ENCODE measurements around the gene ELMO1.
A peak's percentile ranks its signal among the peaks of the same experiment; 100 is the strongest.

The ELMO1 gene

GRCh38 chr7:37032258-37032601, 416.4 kb downstream of the ELMO1 start:
- DNase-seq (no peak), ATAC-seq (ENCODE audit: insufficient read depth, low read depth) (no peak)
- Histone ChIP-seq H3K4me3 (ENCODE audit: low read depth in 1 of 2, low read length in 2 of 2) (no peak overlapping the region), H3K36me3 (ENCODE audit: insufficient read depth, low read length) (peaks cover 15% of the 10 kb centered on the region; the same call in 1 of the 2 replicates), H3K9ac (ENCODE audit: low read depth, low read length) (no peak overlapping the region), H3K4me2 (ENCODE audit: insufficient read depth, low read length) (no peak overlapping the region), H3K27me3 (ENCODE audit: insufficient read depth, low read length, poor library complexity) (no peaks in the 10 kb centered on the region), H3K4me1 (ENCODE audit: insufficient read depth, low read length) (no peaks in the 10 kb centered on the region), H3K9me3 (ENCODE audit: insufficient read depth, low read length, severe bottlenecking) (no peaks in the 10 kb centered on the region), H3K27ac (ENCODE audit: low read length) (no peak overlapping the region), H3K79me2 (ENCODE audit: insufficient read depth, low read length) (no peaks in the 10 kb centered on the region), H4K20me1 (ENCODE audit: insufficient read depth, low read length) (no peaks in the 10 kb centered on the region), H2AFZ (ENCODE audit: low read depth, low read length) (no peak overlapping the region)
- TF ChIP-seq CTCF (IDR thresholded peaks at IDR 0.05; ENCODE audit: borderline replicate concordance, extremely low read depth, low read length, poor library complexity, severe bottlenecking) (no peak), EZH2 (IDR thresholded peaks at IDR 0.05; ENCODE audit: borderline replicate concordance, low read depth, low read length, severe bottlenecking) (no peak)

GRCh38 chr7:37031571-37032257, 416.9 kb downstream of the ELMO1 start:
- Histone ChIP-seq H3K9ac (ENCODE audit: low read depth, low read length) (no peak overlapping the region), H4K20me1 (ENCODE audit: insufficient read depth, low read length) (no peaks in the 10 kb centered on the region), H3K27me3 (ENCODE audit: insufficient read depth, low read length, poor library complexity) (no peaks in the 10 kb centered on the region), H3K79me2 (ENCODE audit: insufficient read depth, low read length) (no peaks in the 10 kb centered on the region), H3K4me1 (ENCODE audit: insufficient read depth, low read length) (no peaks in the 10 kb centered on the region), H3K4me2 (ENCODE audit: insufficient read depth, low read length) (no peak overlapping the region), H3K9me3 (ENCODE audit: insufficient read depth, low read length, severe bottlenecking) (no peaks in the 10 kb centered on the region), H3K36me3 (ENCODE audit: insufficient read depth, low read length) (peaks cover 15% of the 10 kb centered on the region; the same call in 1 of the 2 replicates), H3K4me3 (ENCODE audit: low read depth in 1 of 2, low read length in 2 of 2) (no peak overlapping the region), H2AFZ (ENCODE audit: low read depth, low read length) (no peak overlapping the region), H3K27ac (ENCODE audit: low read length) (no peak overlapping the region)
- no peak; the same call in 2 of the 3 replicates for ATAC-seq (ENCODE audit: insufficient read depth, low read depth)
- no peak for DNase-seq
- TF ChIP-seq CTCF (IDR thresholded peaks at IDR 0.05; ENCODE audit: borderline replicate concordance, extremely low read depth, low read length, poor library complexity, severe bottlenecking) (no peak), EZH2 (IDR thresholded peaks at IDR 0.05; ENCODE audit: borderline replicate concordance, low read depth, low read length, severe bottlenecking) (no peak)

GRCh38 chr7:37028909-37029440, 419.7 kb downstream of the ELMO1 start:
- no peaks in the 10 kb centered on the region for H3K27me3 ChIP-seq (ENCODE audit: insufficient read depth, low read length, poor library complexity)
- no peaks in the 10 kb centered on the region for H3K9me3 ChIP-seq (ENCODE audit: insufficient read depth, low read length, severe bottlenecking)
- TF ChIP-seq EZH2 (IDR thresholded peaks at IDR 0.05; ENCODE audit: borderline replicate concordance, low read depth, low read length, severe bottlenecking) (no peak), CTCF (IDR thresholded peaks at IDR 0.05; ENCODE audit: borderline replicate concordance, extremely low read depth, low read length, poor library complexity, severe bottlenecking) (no peak)
- H3K4me2 ChIP-seq (ENCODE audit: insufficient read depth, low read length): no peak overlapping the region
- no peaks in the 10 kb centered on the region for H3K79me2 ChIP-seq (ENCODE audit: insufficient read depth, low read length)
- H3K4me3 ChIP-seq (ENCODE audit: low read depth in 1 of 2, low read length in 2 of 2): no peak overlapping the region
- H3K36me3 ChIP-seq (ENCODE audit: insufficient read depth, low read length): peaks cover 17% of the 10 kb centered on the region; the same call in 1 of the 2 replicates
- no peak overlapping the region for H3K27ac ChIP-seq (ENCODE audit: low read length)
- no peaks in the 10 kb centered on the region for H3K4me1 ChIP-seq (ENCODE audit: insufficient read depth, low read length)
- DNase-seq (peak; percentile 11), ATAC-seq (ENCODE audit: insufficient read depth, low read depth) (peak; percentile 79)
- no peak overlapping the region for H3K9ac ChIP-seq (ENCODE audit: low read depth, low read length)
- H4K20me1 ChIP-seq (ENCODE audit: insufficient read depth, low read length): no peaks in the 10 kb centered on the region
- H2AFZ ChIP-seq (ENCODE audit: low read depth, low read length): no peak overlapping the region

Measured in DND-41 (cell line).